GOT3 (cell line): Measurements from ENCODE around the gene AHDC1.

Experiments
- DNase-seq: peaks from one replicate; lab custom pipeline; 2025; ENCODE audit warnings: mixed read lengths; lab: John Stamatoyannopoulos, UW

The AHDC1 gene

DNA sequence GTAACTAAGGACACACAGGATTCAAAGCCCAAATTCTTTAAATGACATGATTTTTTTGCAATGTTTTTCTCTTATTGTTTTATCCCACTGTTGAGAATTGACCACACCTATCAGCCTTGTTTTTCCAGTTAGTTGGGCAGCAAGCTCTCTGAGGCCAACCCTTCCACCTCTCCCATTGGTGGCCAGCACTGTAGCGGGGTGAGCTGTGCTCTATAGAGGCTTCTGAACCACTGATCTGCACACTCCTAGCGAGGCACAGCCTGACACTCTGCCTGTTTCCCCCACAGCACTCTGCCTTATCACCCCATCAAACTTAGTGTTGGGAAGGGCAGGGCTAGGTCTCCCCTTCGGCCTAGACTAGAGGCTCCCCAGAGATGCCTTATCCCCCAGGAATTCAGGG is 19.5 kb downstream of the AHDC1 start:
- DNase-seq, result no peak

DNA sequence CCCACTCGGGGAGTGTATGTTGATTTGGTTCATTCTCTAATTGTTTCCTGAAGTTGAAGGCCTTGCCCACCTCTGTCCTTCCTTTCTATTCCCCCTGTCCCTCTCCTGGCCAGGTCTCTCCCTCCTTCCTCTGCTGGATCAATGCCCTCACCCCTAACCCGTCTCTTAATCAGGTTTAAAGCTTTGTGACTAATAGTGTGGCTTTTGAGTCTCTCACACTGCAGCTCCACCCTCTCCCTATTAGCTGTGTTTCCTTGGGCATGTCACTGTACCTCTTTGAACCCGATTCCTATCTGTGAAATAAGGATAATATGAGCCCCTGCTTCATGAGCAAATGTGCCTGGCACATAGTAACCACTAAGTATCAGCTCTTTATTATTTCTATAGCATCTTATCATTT is 20.5 kb downstream of the AHDC1 start:
- DNase-seq, result no peak

DNA sequence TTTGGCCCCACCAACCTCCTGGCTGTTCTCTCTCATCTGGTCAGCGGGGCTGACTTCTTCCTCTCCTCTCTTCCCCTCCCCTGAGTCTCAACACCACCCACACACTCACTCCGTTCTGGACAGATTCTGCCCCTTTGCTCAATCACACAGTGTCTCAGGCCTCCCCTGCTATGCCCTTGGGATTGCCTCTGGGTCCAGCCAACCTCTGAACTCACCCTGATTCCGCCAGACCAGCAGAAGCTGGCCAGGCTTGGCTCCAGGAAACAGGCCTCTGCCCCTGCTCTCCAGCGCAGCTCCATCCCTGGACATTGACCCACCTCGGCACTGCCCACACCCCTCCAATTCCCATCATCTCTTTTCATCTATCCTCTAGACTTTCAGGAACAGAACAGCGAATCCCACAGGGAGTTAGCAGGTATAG is 22.1 kb downstream of the AHDC1 start:
- DNase-seq, result no peak

DNA sequence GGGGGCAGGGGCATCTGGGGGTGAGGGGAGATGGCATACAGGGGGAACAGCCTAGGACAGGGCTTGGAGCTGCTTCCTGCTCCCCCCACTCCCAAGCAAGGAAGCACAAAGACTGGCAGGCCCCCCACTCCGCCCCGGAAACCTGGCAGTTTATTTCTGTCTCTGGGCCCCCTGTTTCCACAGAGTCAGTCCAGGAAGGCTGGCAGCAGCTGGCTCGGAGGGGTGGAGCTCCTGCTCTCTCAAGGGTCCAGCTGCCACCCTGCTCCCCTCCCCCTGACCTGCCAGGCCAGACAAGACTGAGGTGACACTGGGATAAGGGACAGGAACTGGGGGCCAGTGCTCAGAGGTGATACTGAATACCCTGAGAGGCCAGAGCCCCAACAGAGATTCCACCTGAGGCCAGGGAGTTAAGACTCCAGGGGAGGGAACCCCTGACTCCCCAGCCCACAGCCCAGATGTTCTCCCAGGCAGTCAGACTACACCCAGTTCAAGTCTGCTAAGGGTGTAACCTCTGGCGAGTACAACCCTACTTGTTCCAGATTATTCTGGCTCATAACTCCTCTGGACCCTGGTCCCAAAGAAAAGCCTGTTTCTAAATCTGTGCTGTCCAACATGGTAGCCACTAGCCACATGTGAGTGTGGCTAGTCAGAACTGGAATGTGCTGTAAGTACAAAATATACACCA is 26.3 kb downstream of the AHDC1 start:
- DNase-seq, result no peak

DNA sequence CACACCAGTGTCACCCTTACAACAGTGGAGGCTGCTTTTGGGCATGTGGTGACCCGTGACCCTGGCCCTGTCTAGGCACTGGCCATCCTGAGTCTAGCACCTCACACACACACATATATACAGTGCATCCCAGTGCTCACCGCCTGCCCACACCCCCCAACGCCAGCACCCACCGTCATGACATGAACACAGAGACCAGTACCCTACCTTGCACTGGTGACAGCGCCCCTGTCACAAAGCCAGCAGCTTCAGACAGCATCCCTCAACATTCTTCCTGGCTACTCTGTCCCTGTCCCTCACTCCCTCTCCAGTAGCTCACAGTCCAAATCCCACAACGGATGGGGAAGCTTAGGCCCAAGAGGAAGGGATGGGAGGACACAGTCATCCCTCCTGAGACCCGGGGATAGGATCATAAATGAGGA is 27.1 kb downstream of the AHDC1 start:
- DNase-seq, result no peak

DNA sequence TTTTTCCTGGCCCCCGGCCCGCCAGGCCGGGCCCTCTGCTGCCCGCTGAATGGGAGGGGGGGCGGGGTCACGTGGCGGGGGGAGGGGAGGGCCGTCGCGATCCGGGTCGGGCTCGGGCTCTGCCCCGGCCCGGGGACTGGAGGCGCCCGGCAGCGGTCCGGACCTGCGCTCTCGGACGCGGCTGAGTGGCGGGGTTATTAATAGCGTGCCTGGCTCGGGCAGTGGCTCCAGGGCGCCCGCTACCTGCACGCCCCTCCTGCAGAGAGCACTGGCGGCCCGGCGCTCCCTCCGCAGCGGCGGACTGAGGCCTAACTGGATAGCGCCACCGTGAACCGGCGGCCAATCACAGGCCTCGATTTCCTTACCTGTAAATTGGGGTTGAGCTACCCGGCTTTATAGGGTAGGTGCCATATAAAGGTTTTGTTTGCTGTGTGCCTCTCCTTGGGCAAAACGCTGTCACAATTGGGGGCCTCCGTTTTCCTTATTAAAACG is 28.1 kb downstream of the AHDC1 start:
- no peak for DNase-seq

DNA sequence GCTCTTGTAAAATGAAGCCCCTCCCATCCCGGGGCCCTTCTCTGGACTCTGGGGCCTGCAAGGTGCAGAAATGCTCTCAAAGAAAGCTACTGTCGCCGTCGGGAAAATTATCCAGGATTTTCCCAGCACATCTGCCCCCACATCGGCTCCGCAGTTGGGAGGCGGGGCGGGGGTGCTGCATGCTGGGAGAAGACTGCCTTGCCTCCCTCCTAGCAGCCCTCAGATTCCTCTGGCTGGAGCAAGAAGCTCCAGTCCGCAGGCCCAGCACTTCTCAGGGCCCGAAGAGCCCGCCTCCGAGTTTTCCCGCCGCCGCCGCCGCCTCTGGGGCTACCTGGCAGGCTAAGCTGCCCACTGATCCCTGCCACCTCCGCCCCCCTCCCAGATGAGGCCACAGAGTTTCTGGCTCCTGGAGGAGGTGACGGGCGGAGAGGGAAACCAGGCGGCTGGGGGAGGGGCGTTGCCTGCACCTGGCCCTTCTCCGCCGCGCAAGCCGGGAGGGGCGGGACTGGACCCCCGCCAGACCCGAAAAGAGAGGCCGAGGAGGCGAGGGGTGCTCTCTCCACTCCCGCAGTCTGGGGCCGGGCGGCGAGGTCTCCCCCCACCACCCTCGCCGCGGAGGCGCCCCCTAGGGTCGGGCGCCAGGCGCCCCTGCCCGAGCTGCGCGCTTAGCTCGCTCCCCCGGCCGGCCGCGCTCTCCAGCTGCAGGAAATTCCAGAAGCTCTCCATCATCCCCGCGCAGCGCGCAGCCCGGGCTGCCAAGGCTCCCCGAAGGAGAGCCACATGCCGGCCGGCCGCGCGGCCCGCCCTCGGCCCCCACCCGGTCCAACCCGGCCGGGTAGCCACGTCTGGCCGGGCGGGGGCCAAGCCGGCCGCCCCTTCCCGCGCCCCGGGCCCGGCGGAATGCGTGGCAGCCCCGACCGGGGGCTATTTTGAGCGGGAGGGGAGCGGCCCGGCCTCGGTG is 28.8 kb downstream of the AHDC1 start:
- no peak for DNase-seq

DNA sequence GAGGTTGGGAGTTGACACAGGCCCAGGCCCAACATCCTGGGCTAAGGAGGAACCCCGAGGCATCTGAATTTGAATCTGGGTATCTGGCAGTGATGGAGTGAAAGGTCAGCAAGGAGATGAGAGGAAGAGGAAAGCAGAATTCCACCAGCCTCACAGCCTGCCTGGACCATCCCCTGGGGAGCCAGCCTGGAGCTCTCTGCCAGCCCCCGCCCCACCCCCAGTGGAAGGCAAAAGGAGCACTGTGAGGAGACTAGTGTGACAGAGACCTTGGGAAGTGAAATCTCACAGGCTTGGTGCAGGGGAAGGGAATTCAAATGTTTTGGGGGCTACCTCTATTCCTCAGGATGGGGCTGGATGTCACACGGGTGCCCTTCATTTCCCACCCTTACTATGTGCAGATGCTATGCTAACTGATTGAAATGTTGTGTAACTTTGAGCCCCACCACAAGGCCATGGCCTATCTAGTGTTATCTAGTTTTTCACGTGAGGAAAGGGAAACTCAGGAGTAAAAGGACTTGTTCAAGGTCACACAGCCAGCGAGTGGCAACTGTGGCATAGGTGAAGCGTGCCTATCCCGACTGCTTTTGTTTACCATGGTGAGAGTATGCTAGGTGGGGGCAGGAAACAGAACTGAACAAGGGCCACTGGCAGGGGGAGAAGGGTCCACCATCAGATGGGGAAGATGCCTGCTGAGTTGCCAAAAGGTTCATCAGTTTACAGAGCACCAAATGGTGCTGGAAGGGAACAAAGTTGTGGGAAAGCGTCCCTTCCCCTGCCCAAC is 29.8 kb downstream of the AHDC1 start:
- DNase-seq, result no peak

DNA sequence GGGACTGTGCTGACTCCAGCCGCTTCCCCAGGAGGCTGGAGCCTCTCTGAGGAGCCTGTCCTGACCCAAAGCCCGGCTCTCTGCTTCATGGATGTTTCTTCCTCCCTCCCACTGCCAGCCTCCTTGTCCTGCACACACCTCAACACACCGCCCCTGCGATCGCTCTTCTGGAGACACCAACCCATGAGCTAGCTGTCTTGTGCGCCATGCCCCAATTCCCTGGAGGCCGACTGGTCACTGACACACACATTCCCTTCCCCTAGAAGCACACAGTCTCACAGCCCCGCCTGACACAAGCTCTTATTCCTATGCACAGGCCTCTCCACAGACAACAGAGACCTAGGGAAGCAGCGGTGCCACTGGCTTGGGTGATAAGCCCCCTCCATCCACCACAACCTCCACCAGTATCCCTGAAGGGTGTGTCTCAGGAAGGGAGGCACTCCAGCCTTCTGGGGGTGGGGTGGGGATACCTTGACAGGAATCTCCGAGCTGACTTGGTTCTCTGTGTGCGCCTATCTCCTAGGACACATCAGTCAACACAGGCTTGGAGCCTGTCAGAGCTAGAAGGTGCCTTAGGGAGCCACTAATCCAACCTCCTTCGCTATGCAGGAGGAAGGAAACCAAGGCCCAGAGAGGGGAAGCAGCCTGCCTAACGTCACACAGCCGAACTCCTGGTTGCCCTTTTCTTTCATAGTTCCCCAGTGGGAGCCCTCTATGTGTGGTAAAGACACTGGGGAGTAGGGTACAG is 31.1 kb downstream of the AHDC1 start:
- no peak for DNase-seq

DNA sequence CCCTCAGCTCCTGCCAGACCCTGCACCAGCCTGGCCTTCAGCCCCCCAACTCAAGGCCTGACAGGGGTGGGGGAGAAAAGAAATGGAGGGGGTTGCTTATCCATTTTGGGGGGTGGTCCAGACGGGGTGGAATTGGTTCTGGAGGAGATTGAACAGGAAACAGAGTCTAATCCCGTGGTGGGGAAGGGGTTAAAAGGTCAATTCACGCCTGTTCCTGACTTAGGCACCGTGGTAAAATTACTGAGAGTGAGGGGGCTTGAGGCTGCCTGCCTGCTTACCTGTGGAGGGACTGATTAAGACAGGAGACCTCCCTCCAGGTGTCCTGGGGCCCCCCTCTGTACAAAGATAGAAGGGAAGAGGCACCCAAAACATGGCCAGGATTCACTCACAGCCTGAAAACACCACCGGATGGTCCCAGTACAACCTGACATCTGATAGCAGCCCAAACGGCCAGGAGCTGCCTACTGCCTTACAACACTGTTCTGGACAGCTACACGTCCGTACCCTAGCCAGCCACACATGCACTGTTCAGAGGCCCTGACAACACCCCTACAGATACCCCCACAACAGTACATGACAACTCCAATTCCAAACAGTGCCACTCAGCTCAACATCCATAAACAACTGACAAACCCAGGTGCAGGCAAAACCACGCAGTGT is 31.8 kb downstream of the AHDC1 start:
- DNase-seq, result no peak

DNA sequence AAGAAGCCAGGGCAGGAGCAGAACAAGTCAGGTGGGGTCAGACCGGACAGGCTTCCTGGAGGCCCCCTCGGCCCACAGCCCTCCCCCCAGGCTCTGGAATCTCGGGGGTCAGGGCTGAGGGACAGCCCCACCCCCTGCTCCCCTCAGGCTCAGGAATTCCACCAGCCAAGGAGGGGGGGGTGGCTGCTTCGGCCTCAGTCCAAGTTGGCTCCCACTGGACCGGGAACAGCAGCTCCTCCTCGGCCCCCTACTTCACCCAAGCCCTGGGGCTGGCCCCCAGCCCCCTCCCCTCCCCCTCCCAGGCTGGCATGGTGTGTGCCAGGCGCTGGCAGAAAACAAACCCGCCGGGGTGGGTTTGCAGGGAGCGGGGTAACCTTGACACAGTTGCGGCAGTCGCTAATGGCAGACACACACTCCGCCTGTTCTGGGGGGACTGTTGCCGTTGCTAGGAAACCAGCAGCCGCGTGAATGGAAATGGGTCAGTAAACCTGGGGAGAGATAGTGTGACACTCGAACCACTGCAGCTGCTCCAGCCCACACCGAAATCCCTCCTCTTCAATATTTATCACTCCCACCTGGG is 32.4 kb downstream of the AHDC1 start:
- DNase-seq, result no peak

DNA sequence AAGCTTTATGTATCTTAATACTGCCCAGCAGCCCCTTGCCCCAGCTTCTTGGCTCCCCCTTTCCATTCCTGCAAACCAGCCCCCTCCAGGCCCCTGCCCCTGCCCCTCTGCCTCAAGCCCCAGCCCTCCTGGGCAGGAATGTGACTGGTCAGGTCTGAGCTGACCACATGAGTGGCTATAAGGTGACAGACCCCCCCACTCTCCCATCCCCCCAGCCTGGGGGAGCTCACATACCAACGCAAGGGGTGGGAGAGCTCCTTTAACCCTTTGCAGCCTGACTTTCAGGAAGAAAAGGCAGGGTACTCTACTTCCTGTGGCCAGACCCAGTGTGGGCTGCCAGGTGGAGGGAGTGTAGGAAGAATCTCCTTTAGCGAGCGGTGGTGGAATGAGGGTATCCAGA is 33.2 kb downstream of the AHDC1 start:
- no peak for DNase-seq

DNA sequence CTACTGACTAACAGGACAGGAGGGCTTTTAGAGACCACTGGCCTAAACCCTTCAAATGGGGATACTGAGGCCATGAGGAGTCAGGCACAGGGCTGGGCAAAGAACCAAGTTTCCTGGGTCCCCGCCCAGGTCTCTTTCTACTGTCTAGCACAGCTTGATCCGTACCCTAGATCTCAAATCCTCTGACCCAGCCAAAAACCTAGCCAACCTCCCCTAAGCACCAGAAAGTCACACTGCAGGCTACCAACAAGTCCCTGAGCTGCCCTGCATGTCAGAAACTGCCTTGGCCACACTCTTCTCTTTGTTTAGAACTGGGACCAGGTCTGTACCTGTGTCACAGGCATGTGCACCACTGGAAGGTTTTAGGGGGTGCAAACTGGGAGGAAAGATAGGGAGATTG is 33.6 kb downstream of the AHDC1 start:
- no peak for DNase-seq

DNA sequence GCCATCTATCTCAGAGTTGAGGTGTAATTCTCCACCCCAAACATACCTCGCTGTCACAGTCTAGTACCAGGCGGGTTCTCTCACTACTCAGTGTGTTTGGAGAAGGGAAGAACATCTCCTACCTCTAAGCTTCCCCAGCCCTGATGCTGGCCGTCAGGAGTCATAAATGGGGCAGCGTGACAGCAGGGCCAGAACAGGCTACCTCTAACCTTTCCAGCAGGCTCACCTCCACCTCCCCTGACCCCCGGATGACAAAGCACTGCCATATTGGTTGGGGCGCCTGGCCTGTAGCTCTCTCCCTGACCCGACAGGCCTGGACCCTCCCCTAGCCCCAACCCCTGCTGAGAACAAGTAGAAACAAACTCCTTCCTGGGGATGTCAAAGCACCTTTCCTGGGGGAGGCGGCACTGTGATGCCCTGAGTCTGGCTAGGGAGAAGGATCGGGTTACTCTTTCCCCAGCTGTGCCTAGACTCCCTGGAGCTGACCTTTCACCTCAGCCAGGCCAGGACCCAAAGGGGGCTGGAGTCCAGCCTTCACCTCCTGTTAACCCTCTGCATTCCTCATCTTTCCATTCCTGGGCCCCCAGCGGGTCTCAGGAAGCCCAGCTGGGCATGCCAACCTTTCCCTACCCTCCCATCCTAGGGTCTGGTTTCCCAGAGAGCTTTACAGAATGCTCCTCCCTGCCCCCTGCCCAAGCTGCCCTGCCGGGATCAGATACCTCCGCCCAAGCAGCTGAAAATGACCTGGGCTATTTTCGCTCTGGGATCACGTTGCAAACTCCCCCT is 34.2 kb downstream of the AHDC1 start:
- no peak for DNase-seq

DNA sequence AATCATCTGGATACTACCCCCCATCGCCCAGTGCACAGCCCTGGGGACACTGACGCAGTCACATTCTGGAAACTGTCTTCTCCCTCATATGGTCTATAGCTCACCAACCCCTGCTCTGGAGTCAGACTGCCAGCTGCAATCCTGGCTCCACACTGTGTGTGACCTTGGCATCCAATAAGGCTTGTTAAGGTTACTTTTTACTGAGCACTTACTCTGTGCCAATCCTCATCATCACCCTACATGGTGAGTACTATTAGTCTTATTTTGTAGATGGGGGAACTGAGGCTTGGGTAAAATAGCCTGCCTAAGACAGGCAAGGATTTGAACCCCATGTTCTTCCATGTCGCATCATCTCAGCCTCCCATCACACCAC is 34.9 kb downstream of the AHDC1 start:
- DNase-seq, result no peak

DNA sequence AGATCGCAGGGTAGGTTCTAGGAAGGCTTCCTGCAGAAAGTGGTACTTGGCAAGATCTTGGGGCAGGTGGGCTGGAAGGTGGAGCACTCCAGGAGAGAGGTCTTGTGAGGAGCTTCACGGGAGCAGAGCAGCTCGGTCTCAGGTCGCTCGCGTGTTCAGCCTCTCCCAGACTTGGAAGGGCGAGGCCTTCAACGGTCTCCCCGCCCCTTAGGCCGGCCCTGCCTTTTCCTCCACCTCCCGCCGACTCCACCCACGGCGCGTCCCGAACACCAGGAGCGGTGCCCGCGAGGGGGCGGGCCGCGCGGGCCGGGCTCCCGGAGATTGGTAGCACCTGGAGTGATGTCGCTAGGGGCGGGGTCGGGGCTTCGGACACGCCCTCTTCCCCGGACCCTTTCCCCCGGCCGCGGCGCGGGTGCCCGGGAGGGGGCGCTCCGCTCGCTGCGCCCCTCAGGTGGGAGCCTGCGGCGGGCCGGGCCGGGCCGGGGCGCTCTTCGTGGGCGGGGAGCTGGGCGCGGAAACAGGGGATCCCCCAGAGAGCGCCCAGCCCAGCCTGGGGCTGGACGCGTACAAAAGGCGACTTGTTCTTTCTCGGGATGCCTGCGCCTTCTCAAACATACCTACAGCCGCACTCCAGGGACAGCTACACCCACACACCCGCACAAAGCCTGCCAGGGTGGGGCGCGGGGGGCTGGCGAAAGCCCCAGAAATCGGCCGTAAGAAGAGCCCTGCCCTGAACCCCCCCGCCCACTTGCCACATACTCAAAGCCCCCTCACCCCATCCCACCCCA is 35.5 kb downstream of the AHDC1 start:
- DNase-seq, result peak; percentile 69

DNA sequence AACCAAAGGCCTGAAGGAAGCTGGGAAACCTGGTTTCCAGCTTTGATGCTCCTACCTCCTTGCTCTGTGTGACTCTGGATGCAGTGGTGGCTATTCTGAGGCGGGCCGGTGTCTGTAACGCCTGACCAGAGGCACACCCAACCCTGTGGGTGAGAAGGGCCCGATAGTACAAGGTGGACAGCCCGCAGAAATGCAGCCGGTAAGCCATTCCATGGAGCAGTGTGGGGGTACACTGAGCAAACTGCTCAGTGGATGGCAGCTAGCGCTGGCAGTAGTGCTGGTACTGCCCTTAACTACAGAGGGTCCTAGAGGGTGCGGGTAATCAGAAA is 36.0 kb downstream of the AHDC1 start:
- DNase-seq, result no peak

DNA sequence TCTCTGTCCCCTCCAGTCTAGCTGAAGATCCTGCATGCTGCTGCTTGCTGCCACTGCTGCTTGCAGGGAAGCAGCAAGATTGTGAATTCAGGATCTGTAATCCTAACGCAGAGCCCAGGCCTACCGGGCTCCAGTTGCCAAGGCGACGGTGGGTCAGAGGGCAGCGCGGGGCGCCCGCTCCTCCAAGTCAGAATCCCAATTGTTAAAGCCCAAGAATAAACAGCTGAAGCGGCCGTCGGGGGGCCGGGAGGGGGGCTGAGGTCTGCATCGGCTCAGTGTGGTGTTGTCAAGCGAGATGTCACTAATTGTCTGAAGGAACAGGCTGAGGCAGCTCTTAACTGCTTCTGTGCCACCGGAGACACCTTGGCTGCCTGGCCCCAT is 36.8 kb downstream of the AHDC1 start:
- DNase-seq, result no peak

DNA sequence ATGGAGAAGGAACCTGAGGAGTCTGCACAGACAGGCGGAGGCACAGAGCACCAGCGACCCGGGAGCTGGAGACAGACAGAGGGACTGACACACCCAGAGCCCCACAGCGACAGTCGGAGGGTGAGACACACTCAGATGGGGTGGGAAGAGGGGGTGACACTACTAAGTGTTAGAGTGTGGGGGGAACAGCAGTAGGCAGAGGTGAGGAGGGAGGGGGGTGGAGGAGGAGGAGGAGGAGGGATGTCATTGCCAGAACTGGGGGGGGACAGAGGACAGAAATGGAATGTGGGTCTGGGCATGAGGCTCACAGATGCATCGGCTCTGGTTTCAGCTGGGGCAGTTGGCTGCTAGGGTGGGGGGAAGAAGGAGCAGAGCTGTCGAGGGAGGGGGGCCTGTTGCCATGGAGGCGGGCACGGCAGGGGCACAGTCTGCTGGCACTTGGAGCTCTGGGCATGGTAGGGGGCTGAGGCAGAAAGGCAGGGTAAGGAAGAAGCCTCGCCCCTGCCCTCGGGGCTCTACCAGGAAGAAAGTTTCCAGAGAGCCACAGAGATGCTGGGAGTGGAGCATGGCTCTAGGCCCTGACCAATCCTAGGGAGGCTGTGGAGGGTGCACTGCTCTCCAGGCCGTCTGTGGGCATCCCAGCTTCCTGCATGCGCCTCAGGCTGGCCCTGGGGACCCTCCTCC is 37.3 kb downstream of the AHDC1 start:
- DNase-seq, result no peak
